DOHH2 (cell line): Measurements from ENCODE around the gene UVRAG.

Source experiments
- H3F3A ChIP-seq: fragments of 200-600 bp; sonication (generic), shearing (Covaris generic); 2 replicates; pipeline ENCODE4 v1.6.0; 2016; ENCODE audit warnings: antibody characterized with exemption, mild to moderate bottlenecking; ENCODE audit not compliant: control insufficient read depth, insufficient read depth
- H3K27ac ChIP-seq: fragments of 200-600 bp; sonication (generic); 2 replicates; pipeline ENCODE4 v1.5.1; 2014; ENCODE audit warnings: low read depth, mild to moderate bottlenecking, low read length, moderate library complexity
- H3K27me3 ChIP-seq: fragments of 200-600 bp; sonication (generic); 2 replicates; pipeline ENCODE4 v1.6.1; 2014; ENCODE audit warnings: mild to moderate bottlenecking, low read length, mixed read lengths; ENCODE audit not compliant: control insufficient read depth
- H3K36me3 ChIP-seq: fragments of 200-600 bp; sonication (generic); 2 replicates; pipeline ENCODE4 v1.6.1; 2014; ENCODE audit warnings: mild to moderate bottlenecking, low read length, moderate library complexity, mixed read lengths; ENCODE audit not compliant: control insufficient read depth
- H3K4me1 ChIP-seq: fragments of 200-600 bp; sonication (generic); 2 replicates; pipeline ENCODE4 v1.6.1; 2014; ENCODE audit warnings: mild to moderate bottlenecking, low read length, mixed read lengths; ENCODE audit not compliant: control insufficient read depth
- H3K4me2 ChIP-seq: fragments of 200-600 bp; sonication (generic); 2 replicates; pipeline ENCODE4 v1.6.0; 2014; ENCODE audit warnings: mild to moderate bottlenecking, low read length, moderate library complexity
- H3K4me3 ChIP-seq: fragments of 200-600 bp; sonication (generic); 2 replicates; pipeline ENCODE4 v1.5.1; 2014; ENCODE audit warnings: mild to moderate bottlenecking, low read length, mixed read lengths
- H3K79me2 ChIP-seq: fragments of 200-600 bp; sonication (generic); 2 replicates; pipeline ENCODE4 v1.6.1; 2014; ENCODE audit warnings: mild to moderate bottlenecking, low read length, mixed read lengths; ENCODE audit not compliant: control insufficient read depth
- H3K9me2 ChIP-seq: fragments of 200-600 bp; sonication (generic); replicated peaks from 2 replicates; pipeline ENCODE4 v1.6.1; 2014; ENCODE audit warnings: mild to moderate bottlenecking, low read length, mixed read lengths; ENCODE audit not compliant: control insufficient read depth
- H3K9me3 ChIP-seq: fragments of 200-600 bp; sonication (generic); 2 replicates; pipeline ENCODE4 v1.6.1; 2014; ENCODE audit warnings: antibody characterized with exemption, low read length, mixed read lengths; ENCODE audit not compliant: control insufficient read depth, insufficient read depth
- H4K20me1 ChIP-seq: fragments of 200-600 bp; sonication (generic); 2 replicates; pipeline ENCODE4 v1.6.0; 2014; ENCODE audit warnings: low read depth, mild to moderate bottlenecking, antibody characterized with exemption, low read length, moderate library complexity; ENCODE audit not compliant: control insufficient read depth, insufficient read depth
- CTCF ChIP-seq: fragments of 200-600 bp; sonication (generic); IDR thresholded peaks from one replicate; pipeline ENCODE4 v1.5.1; 2014; ENCODE audit warnings: antibody characterized with exemption, mild to moderate bottlenecking, low read depth, low read length; ENCODE audit not compliant: poor library complexity, severe bottlenecking
- EZH2phosphoT487 ChIP-seq: fragments of 200-600 bp; sonication (generic); IDR thresholded peaks from 2 replicates; pipeline ENCODE4 v1.6.1; 2017; ENCODE audit warnings: borderline replicate concordance, mild to moderate bottlenecking, antibody characterized with exemption, low read length, moderate library complexity, mixed read lengths

UVRAG gene

GRCh38 chr11:75964071-75964470 is 149.1 kb downstream of the UVRAG start:
- TF ChIP-seq EZH2phosphoT487: no peak
- no peak for TF ChIP-seq CTCF
- H3K9me3 ChIP-seq: no peaks in the 10 kb centered on the region
- H3F3A ChIP-seq: peaks cover 10% of the 10 kb centered on the region
- peaks cover 79% of the 10 kb centered on the region for H3K79me2 ChIP-seq
- no peaks in the 10 kb centered on the region; the same call in 1 of the 2 replicates for H4K20me1 ChIP-seq
- peaks cover 90% of the 10 kb centered on the region for H3K36me3 ChIP-seq
- H3K4me3 ChIP-seq: no peak overlapping the region
- no peaks in the 10 kb centered on the region for H3K27me3 ChIP-seq
- H3K4me1 ChIP-seq: no peaks in the 10 kb centered on the region
- no peak overlapping the region for H3K4me2 ChIP-seq
- no peak overlapping the region for H3K27ac ChIP-seq
- H3K9me2 ChIP-seq: no peaks in the 10 kb centered on the region

GRCh38 chr11:75966537-75967287 is 151.7 kb downstream of the UVRAG start:
- Histone ChIP-seq H3K36me3 (peaks cover 85% of the 10 kb centered on the region), H3K4me2 (no peak overlapping the region), H3K4me3 (no peak overlapping the region), H3K27ac (no peak overlapping the region), H3F3A (peaks cover 10% of the 10 kb centered on the region), H4K20me1 (no peaks in the 10 kb centered on the region), H3K9me2 (no peaks in the 10 kb centered on the region), H3K9me3 (peaks cover 7% of the 10 kb centered on the region; the same call in 1 of the 2 replicates), H3K4me1 (no peaks in the 10 kb centered on the region), H3K27me3 (no peaks in the 10 kb centered on the region), H3K79me2 (peaks cover 87% of the 10 kb centered on the region)
- TF ChIP-seq CTCF: no peak
- no peak for TF ChIP-seq EZH2phosphoT487

GRCh38 chr11:75968021-75968625 is 153.1 kb downstream of the UVRAG start:
- peaks cover 14% of the 10 kb centered on the region; the same call in 1 of the 2 replicates for H3K9me3 ChIP-seq
- no peaks in the 10 kb centered on the region for H3K4me1 ChIP-seq
- H3F3A ChIP-seq: peaks cover 6% of the 10 kb centered on the region
- peaks cover 85% of the 10 kb centered on the region for H3K36me3 ChIP-seq
- H3K9me2 ChIP-seq: no peaks in the 10 kb centered on the region
- H3K4me3 ChIP-seq: no peak overlapping the region
- H3K4me2 ChIP-seq: no peak overlapping the region
- TF ChIP-seq EZH2phosphoT487 (no peak), CTCF (no peak)
- no peaks in the 10 kb centered on the region for H4K20me1 ChIP-seq
- peaks cover 91% of the 10 kb centered on the region for H3K79me2 ChIP-seq
- no peaks in the 10 kb centered on the region for H3K27me3 ChIP-seq
- no peak overlapping the region for H3K27ac ChIP-seq
